PC-3 (cell line): ENCODE results near the gene GIT2. TPM values are rescaled to one million over a fixed set of nuclear protein-coding genes. Genes with fewer than 3 reads are reported as not detected.
"Not testable (repeated sequence)": the region's sequence is repeated elsewhere in the genome, so short reads cannot be mapped to it uniquely, and the experiment has no call there.

Experiments used
- ATAC-seq: fragments of 200-7000 bp; cut with Tn5 transposase; 2 replicates; pipeline ENCODE4 v1.9.1; 2020; ENCODE audit warnings: mild to moderate bottlenecking, moderate library complexity
- BruUV-seq: library from RNA; stranded (reverse); fragments of 400-500 nt; replicated peaks from 2 replicates; lab custom pipeline; 2021; lab: Mats Ljungman, UMichigan
- CTCF ChIA-PET: fragments of 300-600 bp; sonication (Branson Sonifier 250); formaldehyde crosslinking; loops from one replicate; lab custom pipeline; 2022; ENCODE audit warnings: antibody characterized with exemption; lab: Charles Lee
- POLR2A ChIA-PET: fragments of 300-600 bp; sonication (Branson Sonifier 250); formaldehyde crosslinking; loops from one replicate; lab custom pipeline; 2022; ENCODE audit warnings: antibody characterized with exemption; ENCODE audit not compliant: unreplicated experiment; lab: Charles Lee
- DNase-seq: peaks from one replicate; pipeline ENCODE4 v3.0.0-alpha.2; 2015
- H2AFZ ChIP-seq: fragments of 300-600 bp; sonication (generic); 2 replicates; pipeline ENCODE4 v1.6.0; 2016; ENCODE audit warnings: antibody characterized with exemption, low read length
- H3F3A ChIP-seq: fragments of 300-600 bp; sonication (generic); one replicate; pipeline ENCODE4 v1.6.0; 2017; ENCODE audit warnings: antibody characterized with exemption, low read length, control low read depth, mild to moderate bottlenecking; ENCODE audit not compliant: unreplicated experiment
- H3K27ac ChIP-seq: fragments of 300-600 bp; sonication (generic); 2 replicates; pipeline ENCODE4 v1.5.1; 2016; ENCODE audit warnings: mild to moderate bottlenecking, low read length
- H3K27me3 ChIP-seq: fragments of 300-600 bp; sonication (generic); 2 replicates; pipeline ENCODE4 v1.6.1; 2016; ENCODE audit warnings: low read length, mixed read lengths
- H3K36me3 ChIP-seq: fragments of 300-600 bp; sonication (generic); 2 replicates; pipeline ENCODE4 v1.6.1; 2016; ENCODE audit warnings: low read depth, mixed run types, low read length, mixed read lengths
- H3K4me1 ChIP-seq: fragments of 300-600 bp; sonication (generic); 2 replicates; pipeline ENCODE4 v1.5.1; 2016; ENCODE audit warnings: low read length; ENCODE audit not compliant: insufficient read depth
- H3K4me2 ChIP-seq: fragments of 300-600 bp; sonication (generic); 2 replicates; pipeline ENCODE4 v1.6.0; 2016; ENCODE audit warnings: low read length
- H3K4me3 ChIP-seq: fragments of 300-600 bp; sonication (generic); 2 replicates; pipeline ENCODE4 v1.5.1; 2016; ENCODE audit warnings: mild to moderate bottlenecking, low read length, mixed read lengths
- H3K79me2 ChIP-seq: fragments of 300-600 bp; sonication (generic); 2 replicates; pipeline ENCODE4 v1.6.1; 2017; ENCODE audit warnings: low read length, mixed read lengths
- H3K9ac ChIP-seq: fragments of 300-600 bp; sonication (generic); 2 replicates; pipeline ENCODE4 v1.6.0; 2016; ENCODE audit warnings: mild to moderate bottlenecking, low read length
- H3K9me2 ChIP-seq: fragments of 300-600 bp; sonication (generic); replicated peaks from 2 replicates; pipeline ENCODE4 v1.6.1; 2016; ENCODE audit warnings: mixed run types, low read length, mixed read lengths
- H3K9me3 ChIP-seq: fragments of 300-600 bp; sonication (generic); 2 replicates; pipeline ENCODE4 v1.6.1; 2016; ENCODE audit warnings: low read length, mixed read lengths
- H4K20me1 ChIP-seq: fragments of 300-600 bp; sonication (generic); 2 replicates; pipeline ENCODE4 v1.6.1; 2016; ENCODE audit warnings: low read length, mixed read lengths
- CTCF ChIP-seq: fragments of 300-600 bp; sonication (generic); conservative IDR thresholded peaks from 2 replicates; pipeline ENCODE4 v1.5.1; 2017; ENCODE audit warnings: antibody characterized with exemption, low read depth, mild to moderate bottlenecking, low read length
- EZH2 ChIP-seq: fragments of 300-600 bp; sonication (generic); IDR thresholded peaks from one replicate; pipeline ENCODE4 v1.6.1; 2017; ENCODE audit warnings: antibody characterized with exemption, mild to moderate bottlenecking, low read length; ENCODE audit not compliant: unreplicated experiment
- EZH2phosphoT487 ChIP-seq: fragments of 300-600 bp; sonication (generic); IDR thresholded peaks from 2 replicates; pipeline ENCODE4 v1.6.1; 2018; ENCODE audit warnings: mild to moderate bottlenecking, antibody characterized with exemption, low read length, borderline replicate concordance
- intact Hi-C: fragments of 100-400 bp; cut with micrococcal nuclease; formaldehyde crosslinking; loops from 2 replicates; pipeline ENCODE4 v1.9.0; 2023
- total RNA-seq: library from RNA; depleted of rRNA; stranded (reverse); fragments of >200 nt; gene quantifications from 2 replicates; pipeline ENCODE4 v1.2.3, GENCODE V29; 2014

Gene GIT2
- total RNA-seq, 1 experiment from 2014 or later, result 26.8 TPM

- no peaks in the 10 kb centered on the region for H4K20me1 ChIP-seq
- H3F3A ChIP-seq, result no peaks in the 10 kb centered on the region
- ATAC-seq (no peak), DNase-seq (no peak)
- POLR2A ChIA-PET, result no interaction called here
- H3K9me3 ChIP-seq, result no peaks in the 10 kb centered on the region
- no peak for TF ChIP-seq EZH2phosphoT487
- TF ChIP-seq EZH2, result no peak
- no peak for TF ChIP-seq CTCF
- no peaks in the 10 kb centered on the region for H3K9me2 ChIP-seq
- no peak overlapping the region for H3K27ac ChIP-seq
- peaks cover 23% of the 10 kb centered on the region for H3K36me3 ChIP-seq
- CTCF ChIA-PET, result no interaction called here
- H3K79me2 ChIP-seq, result peaks cover 45% of the 10 kb centered on the region
- no peaks in the 10 kb centered on the region for H3K27me3 ChIP-seq
- no TSS peak for BruUV-seq
- H3K4me1 ChIP-seq, result no peaks in the 10 kb centered on the region
- no peak overlapping the region for H3K4me2 ChIP-seq
- intact Hi-C loops, result no loop called here
- H3K9ac ChIP-seq, result no peak overlapping the region
- no peak overlapping the region for H2AFZ ChIP-seq
- H3K4me3 ChIP-seq, result no peak overlapping the region
Measured at GRCh38 chr12:110012659-110013058, 16.5 kb upstream of the GIT2 start.

- POLR2A ChIA-PET, result no interaction called here
Measured at GRCh38 chr12:110012137-110012536, 16.0 kb upstream of the GIT2 start.

GRCh38 chr12:110010853-110011723 is 14.9 kb upstream of the GIT2 start:
- no TSS peak for BruUV-seq
- no peak overlapping the region for H3K27ac ChIP-seq
- H4K20me1 ChIP-seq, result no peaks in the 10 kb centered on the region
- H3K4me3 ChIP-seq, result no peak overlapping the region
- H3K9me3 ChIP-seq, result no peaks in the 10 kb centered on the region
- no peaks in the 10 kb centered on the region for H3F3A ChIP-seq
- ChIA-PET CTCF (no interaction called here), POLR2A (no interaction called here)
- H3K36me3 ChIP-seq, result peaks cover 19% of the 10 kb centered on the region
- no peak for DNase-seq
- H3K4me1 ChIP-seq, result no peaks in the 10 kb centered on the region
- H3K79me2 ChIP-seq, result peaks cover 61% of the 10 kb centered on the region
- intact Hi-C loops, result no loop called here
- no peak overlapping the region for H3K4me2 ChIP-seq
- TF ChIP-seq EZH2phosphoT487, result no peak
- H3K9me2 ChIP-seq, result no peaks in the 10 kb centered on the region
- no peaks in the 10 kb centered on the region for H3K27me3 ChIP-seq
- no peak overlapping the region for H2AFZ ChIP-seq
- ATAC-seq, result no peak
- no peak overlapping the region for H3K9ac ChIP-seq

More at GRCh38 chr12:110012137-110012536, 16.0 kb upstream of the GIT2 start:
- no peak overlapping the region for H3K27ac ChIP-seq
- no peak overlapping the region for H2AFZ ChIP-seq
- CTCF ChIA-PET, result no interaction called here
- H3K9ac ChIP-seq, result no peak overlapping the region
- H3K4me2 ChIP-seq, result no peak overlapping the region
- intact Hi-C loops, result no loop called here
- H3K9me3 ChIP-seq, result no peaks in the 10 kb centered on the region
- no peaks in the 10 kb centered on the region for H4K20me1 ChIP-seq
- no peak for ATAC-seq
- H3F3A ChIP-seq, result no peaks in the 10 kb centered on the region
- DNase-seq, result no peak
- no peak for TF ChIP-seq EZH2phosphoT487
- TF ChIP-seq EZH2, result no peak
- no peaks in the 10 kb centered on the region for H3K27me3 ChIP-seq
- peaks cover 50% of the 10 kb centered on the region for H3K79me2 ChIP-seq
- no peak overlapping the region for H3K4me3 ChIP-seq
- H3K9me2 ChIP-seq, result no peaks in the 10 kb centered on the region
- no TSS peak for BruUV-seq
- peaks cover 19% of the 10 kb centered on the region for H3K36me3 ChIP-seq
- H3K4me1 ChIP-seq, result no peaks in the 10 kb centered on the region

- DNase-seq, H3K9me3 ChIP-seq, POLR2A ChIA-PET, H3K4me2 ChIP-seq, BruUV-seq, H3K4me3 ChIP-seq, H3K27me3 ChIP-seq, CTCF ChIA-PET, H2AFZ ChIP-seq, H3K9me2 ChIP-seq, H3K9ac ChIP-seq, ATAC-seq, intact Hi-C loops, H3K27ac ChIP-seq, H3F3A ChIP-seq, H4K20me1 ChIP-seq, H3K4me1 ChIP-seq: not testable (repeated sequence)
- Histone ChIP-seq H3K36me3 (peaks cover 13% of the 10 kb centered on the region; the same call in 1 of the 2 replicates), H3K79me2 (peaks cover 83% of the 10 kb centered on the region)
Measured at GRCh38 chr12:110008681-110009398, 12.7 kb upstream of the GIT2 start.
